Cardiac muscle cell (in vitro differentiated cells and primary cell): ENCODE data around the gene PGLYRP1. TPM values are rescaled to one million over a fixed set of nuclear protein-coding genes. Genes with fewer than 3 reads are reported as not detected.

Experiments
- DNase-seq, 2 donors: peaks; one replicate each; pipeline versions ENCODE4 v3.0.0 to v3.0.0-alpha.2; 2010 to 2017; ENCODE audit warnings: low read depth in 1 of 2, low spot score in 1 of 2
- H3K27ac ChIP-seq: fragments of 200-600 bp; sonication (generic); 2 replicates; pipeline ENCODE4 v1.5.1; 2016
- H3K27me3 ChIP-seq: fragments of 200-600 bp; sonication (generic); 2 replicates; pipeline ENCODE4 v1.6.0; 2016; ENCODE audit warnings: control low read depth
- H3K36me3 ChIP-seq: fragments of 200-600 bp; sonication (generic); 2 replicates; pipeline ENCODE4 v1.5.1; 2016; ENCODE audit warnings: control low read depth
- H3K4me1 ChIP-seq: fragments of 200-600 bp; sonication (generic); 2 replicates; pipeline ENCODE4 v1.8.1; 2017; ENCODE audit warnings: low read depth, mild to moderate bottlenecking, mixed run types
- H3K4me3 ChIP-seq: fragments of 200-600 bp; sonication (generic); 2 replicates; pipeline ENCODE4 v1.5.1; 2016; ENCODE audit warnings: mild to moderate bottlenecking
- H3K9me3 ChIP-seq: fragments of 200-600 bp; sonication (generic); 2 replicates; pipeline ENCODE4 v1.5.1; 2017; ENCODE audit warnings: low read depth, mild to moderate bottlenecking, control low read depth
- polyA plus RNA-seq: library from polyadenylated mRNA; unstranded; fragments of >200 nt; fragmentation: Nextera tagmentation; extraction: Ambion mirVana; gene quantifications from 2 replicates; pipeline ENCODE4 v1.2.1, GENCODE V29; 2016
- total RNA-seq: library from RNA; depleted of rRNA; stranded (reverse); fragments of >200 nt; gene quantifications from 2 replicates; pipeline ENCODE4 v1.2.3, GENCODE V29; 2016
- TF ChIP-seq, protein P1 (sequence below): IDR thresholded peaks from 2 replicates; pipeline ENCODE4 v1.5.1; 2012; ENCODE audit warnings: low read depth, mild to moderate bottlenecking, low read length

PGLYRP1 gene
- total and polyA plus RNA-seq, 2 experiments from 2014 or later, result 0.20 TPM; not detected in 1

GRCh38 chr19:45971260-45971902 is 51.5 kb downstream of the PGLYRP1 start:
- Histone ChIP-seq H3K4me3 (no peak overlapping the region), H3K27ac (no peak overlapping the region), H3K4me1 (no peaks in the 10 kb centered on the region), H3K27me3 (peaks cover 54% of the 10 kb centered on the region), H3K36me3 (no peaks in the 10 kb centered on the region), H3K9me3 (no peaks in the 10 kb centered on the region)
- TF ChIP-seq, protein P1, sequence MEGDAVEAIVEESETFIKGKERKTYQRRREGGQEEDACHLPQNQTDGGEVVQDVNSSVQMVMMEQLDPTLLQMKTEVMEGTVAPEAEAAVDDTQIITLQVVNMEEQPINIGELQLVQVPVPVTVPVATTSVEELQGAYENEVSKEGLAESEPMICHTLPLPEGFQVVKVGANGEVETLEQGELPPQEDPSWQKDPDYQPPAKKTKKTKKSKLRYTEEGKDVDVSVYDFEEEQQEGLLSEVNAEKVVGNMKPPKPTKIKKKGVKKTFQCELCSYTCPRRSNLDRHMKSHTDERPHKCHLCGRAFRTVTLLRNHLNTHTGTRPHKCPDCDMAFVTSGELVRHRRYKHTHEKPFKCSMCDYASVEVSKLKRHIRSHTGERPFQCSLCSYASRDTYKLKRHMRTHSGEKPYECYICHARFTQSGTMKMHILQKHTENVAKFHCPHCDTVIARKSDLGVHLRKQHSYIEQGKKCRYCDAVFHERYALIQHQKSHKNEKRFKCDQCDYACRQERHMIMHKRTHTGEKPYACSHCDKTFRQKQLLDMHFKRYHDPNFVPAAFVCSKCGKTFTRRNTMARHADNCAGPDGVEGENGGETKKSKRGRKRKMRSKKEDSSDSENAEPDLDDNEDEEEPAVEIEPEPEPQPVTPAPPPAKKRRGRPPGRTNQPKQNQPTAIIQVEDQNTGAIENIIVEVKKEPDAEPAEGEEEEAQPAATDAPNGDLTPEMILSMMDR, result no peak
- DNase-seq, result no peak

GRCh38 chr19:45969676-45970075 is 53.2 kb downstream of the PGLYRP1 start:
- TF ChIP-seq, protein P1, result no peak

More at GRCh38 chr19:45969676-45970075, 53.2 kb downstream of the PGLYRP1 start:
- DNase-seq, result no peak
- Histone ChIP-seq H3K36me3 (no peaks in the 10 kb centered on the region), H3K9me3 (no peaks in the 10 kb centered on the region), H3K27me3 (peaks cover 45% of the 10 kb centered on the region), H3K27ac (no peak overlapping the region), H3K4me1 (no peaks in the 10 kb centered on the region), H3K4me3 (no peak overlapping the region)

Other genes with a start within 250 kb of the PGLYRP1 start
- gene DMPK, start 240.6 kb downstream of the PGLYRP1 start, total RNA-seq, result 92.7 and 142 TPM in 2 replicates
- 94.9 and 98.7 TPM in 2 replicates for gene DMPK, start 240.6 kb downstream of the PGLYRP1 start, polyA plus RNA-seq
- 65.1 and 112 TPM in 2 replicates for gene DMWD, start 230.2 kb downstream of the PGLYRP1 start, total RNA-seq
- 138 and 163 TPM in 2 replicates for gene DMWD, start 230.2 kb downstream of the PGLYRP1 start, polyA plus RNA-seq
- 0.07 and 0.27 TPM in 2 replicates for gene RSPH6A, start 207.7 kb downstream of the PGLYRP1 start, total RNA-seq
- gene RSPH6A, start 207.7 kb downstream of the PGLYRP1 start, polyA plus RNA-seq, result 0.45 TPM in 1 of 2 replicates, not detected in the other
- 43.2 and 78.7 TPM in 2 replicates for gene SYMPK, start 159.9 kb downstream of the PGLYRP1 start, total RNA-seq
- gene SYMPK, start 159.9 kb downstream of the PGLYRP1 start, polyA plus RNA-seq, result 66.6 and 76.4 TPM in 2 replicates
- gene FOXA3, start 158.7 kb downstream of the PGLYRP1 start, total RNA-seq, result 0.49 and 1.6 TPM in 2 replicates
- 1.3 and 1.9 TPM in 2 replicates for gene FOXA3, start 158.7 kb downstream of the PGLYRP1 start, polyA plus RNA-seq
- gene IRF2BP1, start 136.9 kb downstream of the PGLYRP1 start, total RNA-seq, result 59.6 and 71.8 TPM in 2 replicates
- gene IRF2BP1, start 136.9 kb downstream of the PGLYRP1 start, polyA plus RNA-seq, result 14.5 and 21.7 TPM in 2 replicates
- 6.8 and 7.3 TPM in 2 replicates for gene MYPOP, start 120.4 kb downstream of the PGLYRP1 start, total RNA-seq
- 2.0 and 2.3 TPM in 2 replicates for gene MYPOP, start 120.4 kb downstream of the PGLYRP1 start, polyA plus RNA-seq
- gene NANOS2, start 108.3 kb downstream of the PGLYRP1 start, total RNA-seq, result not detected in 2 replicates
- not detected in 2 replicates for gene NANOS2, start 108.3 kb downstream of the PGLYRP1 start, polyA plus RNA-seq
- 0.35 and 0.71 TPM in 2 replicates for gene NOVA2, start 49.2 kb downstream of the PGLYRP1 start, total RNA-seq
- gene NOVA2, start 49.2 kb downstream of the PGLYRP1 start, polyA plus RNA-seq, result 0.17 and 0.42 TPM in 2 replicates
- gene CCDC61, start 27.6 kb downstream of the PGLYRP1 start, total RNA-seq, result 4.9 and 8.8 TPM in 2 replicates
- 5.2 and 5.8 TPM in 2 replicates for gene CCDC61, start 27.6 kb downstream of the PGLYRP1 start, polyA plus RNA-seq
- gene IGFL4, start 17.9 kb upstream of the PGLYRP1 start, total RNA-seq, result 0.21 and 0.25 TPM in 2 replicates
- gene IGFL4, start 17.9 kb upstream of the PGLYRP1 start, polyA plus RNA-seq, result 0.26 and 0.67 TPM in 2 replicates
- gene IGFL3, start 101.6 kb upstream of the PGLYRP1 start, total RNA-seq, result not detected in 2 replicates
- 0.37 TPM in 1 of 2 replicates, not detected in the other for gene IGFL3, start 101.6 kb upstream of the PGLYRP1 start, polyA plus RNA-seq
- gene IGFL2, start 125.2 kb upstream of the PGLYRP1 start, total RNA-seq, result not detected in 2 replicates
- gene IGFL2, start 125.2 kb upstream of the PGLYRP1 start, polyA plus RNA-seq, result 0.56 TPM in 1 of 2 replicates, not detected in the other
- gene IGFL1, start 206.7 kb upstream of the PGLYRP1 start, total RNA-seq, result not detected in 2 replicates
- gene IGFL1, start 206.7 kb upstream of the PGLYRP1 start, polyA plus RNA-seq, result not detected in 2 replicates